Activated CD4-positive, alpha-beta T cell treated with anti-CD3 and anti-CD28 coated beads, Interleukin-2, amount 10 ng/mL, durations not matched to agents 7 days and 5 days (primary cell): ENCODE measurements around the gene PER2. TPM values are rescaled to one million over a fixed set of nuclear protein-coding genes. Genes with fewer than 3 reads are reported as not detected.

Experiments used
- CTCF ChIA-PET: fragments of 350-600 bp; sonication (Branson Sonifier 250); formaldehyde crosslinking; loops from one replicate; lab custom pipeline; 2021; ENCODE audit warnings: antibody characterized with exemption; lab: Charles Lee
- POLR2A ChIA-PET: fragments of 350-600 bp; sonication (Branson Sonifier 250); formaldehyde crosslinking; loops from one replicate; lab custom pipeline; 2021; ENCODE audit warnings: antibody characterized with exemption; lab: Charles Lee
- DNase-seq: peaks from one replicate; pipeline ENCODE4 v3.0.0-alpha.2; 2020
- H3K27ac Mint-ChIP-seq: one replicate; pipeline ENCODE4 v1.8.0; 2021; ENCODE audit warnings: mild to moderate bottlenecking, moderate library complexity, mixed read lengths
- H3K27me3 Mint-ChIP-seq: one replicate; pipeline ENCODE4 v1.8.0; 2021; ENCODE audit warnings: mixed read lengths
- H3K36me3 Mint-ChIP-seq: one replicate; pipeline ENCODE4 v1.8.0; 2021; ENCODE audit warnings: low read depth, mixed read lengths
- H3K4me1 Mint-ChIP-seq: one replicate; pipeline ENCODE4 v1.8.0; 2021; ENCODE audit warnings: mixed read lengths
- H3K4me3 Mint-ChIP-seq: one replicate; pipeline ENCODE4 v1.8.0; 2021; ENCODE audit warnings: mild to moderate bottlenecking, moderate library complexity, mixed read lengths
- H3K9me3 Mint-ChIP-seq: one replicate; pipeline ENCODE4 v1.8.0; 2021; ENCODE audit warnings: mixed read lengths
- total RNA-seq, 2 experiments: library from RNA; stranded (reverse); gene quantifications; one replicate each; pipeline ENCODE4 v1.2.3, GENCODE V29; 2021

PER2 gene
- total RNA-seq, 2 experiments from 2014 or later = 11.8 to 13.1 TPM

DNA sequence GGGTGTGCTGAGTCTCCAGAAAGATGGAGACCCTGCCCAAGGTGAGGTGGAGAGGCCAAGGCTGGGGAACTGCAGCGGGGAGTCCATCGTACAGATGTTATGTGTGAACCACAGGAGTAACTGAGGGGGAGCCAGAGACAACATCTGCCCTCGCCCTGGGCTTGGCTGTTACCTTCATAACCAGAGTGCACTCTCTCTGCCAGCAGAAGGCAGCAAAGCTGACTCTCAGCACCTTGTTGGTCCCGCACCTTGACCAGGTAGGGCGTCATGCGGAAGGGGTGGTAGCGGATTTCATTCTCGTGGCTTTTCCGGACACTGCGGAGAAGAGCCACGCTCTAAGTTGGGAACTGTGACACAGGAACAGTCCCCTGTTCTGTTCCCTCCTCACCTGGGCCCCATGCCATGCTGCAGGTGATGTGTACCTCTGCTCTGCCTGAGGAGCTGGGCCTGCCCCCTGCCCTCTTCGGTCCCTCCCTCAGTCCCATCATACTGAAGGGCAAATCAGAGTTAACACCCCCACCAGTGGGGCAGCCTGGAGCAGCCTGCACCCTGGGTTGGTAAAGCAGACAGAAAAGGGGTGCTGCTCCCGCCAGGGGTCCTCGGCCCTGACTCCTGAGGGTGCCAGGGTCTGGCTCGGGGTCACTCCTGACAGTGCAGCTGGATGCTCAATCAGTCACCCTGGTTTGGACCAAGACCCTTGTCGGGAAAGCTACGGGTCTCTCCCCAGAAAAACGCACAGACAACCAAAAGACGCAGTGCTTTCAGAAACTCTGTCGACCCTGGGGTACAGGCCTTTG, 20.3 kb downstream of the PER2 start:
- Mint-ChIP-seq H3K27me3 (no peaks in the 10 kb centered on the region), H3K4me3 (no peak overlapping the region), H3K36me3 (peaks cover 5% of the 10 kb centered on the region), H3K9me3 (no peaks in the 10 kb centered on the region), H3K4me1 (peaks cover 6% of the 10 kb centered on the region), H3K27ac (no peak overlapping the region)
- ChIA-PET POLR2A (no interaction called here), CTCF (no interaction called here)
- no peak for DNase-seq

DNA sequence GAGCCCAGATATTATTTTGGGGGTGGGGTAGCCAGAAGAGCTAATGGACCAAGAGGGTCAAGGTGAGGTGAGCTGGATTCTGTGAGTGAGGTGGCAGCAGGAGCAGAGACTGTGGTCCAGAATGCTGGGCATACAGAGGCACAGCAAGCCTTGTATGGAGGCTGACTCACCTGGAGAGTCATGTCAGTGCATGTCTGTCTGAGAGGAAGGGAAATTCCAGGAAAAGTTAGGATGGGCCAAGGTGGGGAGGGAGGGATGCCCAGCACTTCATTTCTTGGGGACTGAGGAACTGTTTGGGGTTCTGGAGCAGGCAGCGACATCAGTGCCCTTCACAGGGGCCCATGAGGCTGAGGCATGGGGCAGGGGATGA, 21.1 kb downstream of the PER2 start:
- Mint-ChIP-seq H3K4me1 (peaks cover 6% of the 10 kb centered on the region), H3K27me3 (no peaks in the 10 kb centered on the region), H3K4me3 (no peak overlapping the region), H3K27ac (no peak overlapping the region), H3K9me3 (no peaks in the 10 kb centered on the region), H3K36me3 (peaks cover 3% of the 10 kb centered on the region)
- ChIA-PET POLR2A (no interaction called here), CTCF (interaction anchor here (0.6 kb wide), 1 partner anchor 1901 kb away, joined by 3 read pairs; no protein-coding TSS in a partner anchor)
- no peak for DNase-seq

DNA sequence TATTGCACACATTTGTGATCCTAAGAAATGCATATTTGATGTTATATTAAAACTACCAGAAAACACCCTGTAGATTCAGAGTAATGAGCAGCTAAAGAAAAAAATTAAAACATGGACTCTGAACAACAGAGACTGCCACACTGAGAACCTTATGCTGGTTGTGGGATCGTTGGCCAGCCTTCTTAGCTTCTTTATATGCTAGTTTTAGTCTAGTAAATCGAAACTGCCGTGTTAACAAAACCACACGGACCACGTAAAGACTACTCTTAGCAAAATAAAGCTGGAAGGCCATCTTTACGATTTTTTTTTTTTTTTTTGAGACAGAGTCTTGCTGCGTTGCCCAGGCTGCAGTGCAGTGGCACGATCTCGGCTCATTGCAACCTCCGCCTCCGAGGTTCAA, 22.8 kb downstream of the PER2 start:
- no peaks in the 10 kb centered on the region for H3K9me3 Mint-ChIP-seq
- H3K36me3 Mint-ChIP-seq = peaks cover 3% of the 10 kb centered on the region
- H3K27ac Mint-ChIP-seq = no peak overlapping the region
- peaks cover 6% of the 10 kb centered on the region for H3K4me1 Mint-ChIP-seq
- POLR2A ChIA-PET = no interaction called here
- H3K27me3 Mint-ChIP-seq = no peaks in the 10 kb centered on the region
- CTCF ChIA-PET = interaction anchor here (1.1 to 1.3 kb wide), 2 partner anchors 21 to 407 kb away, joined by 3 read pairs; no protein-coding TSS in a partner anchor
- no peak overlapping the region for H3K4me3 Mint-ChIP-seq
- DNase-seq = no peak

GRCh38 chr2:238264072-238264460, 24.3 kb downstream of the PER2 start:
- POLR2A ChIA-PET = no interaction called here
- CTCF ChIA-PET = interaction anchor here (0.5 to 2.5 kb wide), 12 partner anchors 9 to 692 kb away, joined by 3 to 9 read pairs (median 3); partner anchors contain the start of gene ERFE
- Mint-ChIP-seq H3K9me3 (no peaks in the 10 kb centered on the region), H3K36me3 (peaks cover 6% of the 10 kb centered on the region), H3K4me3 (no peak overlapping the region), H3K27me3 (no peaks in the 10 kb centered on the region), H3K4me1 (peaks cover 17% of the 10 kb centered on the region), H3K27ac (no peak overlapping the region)
- DNase-seq = no peak

DNA sequence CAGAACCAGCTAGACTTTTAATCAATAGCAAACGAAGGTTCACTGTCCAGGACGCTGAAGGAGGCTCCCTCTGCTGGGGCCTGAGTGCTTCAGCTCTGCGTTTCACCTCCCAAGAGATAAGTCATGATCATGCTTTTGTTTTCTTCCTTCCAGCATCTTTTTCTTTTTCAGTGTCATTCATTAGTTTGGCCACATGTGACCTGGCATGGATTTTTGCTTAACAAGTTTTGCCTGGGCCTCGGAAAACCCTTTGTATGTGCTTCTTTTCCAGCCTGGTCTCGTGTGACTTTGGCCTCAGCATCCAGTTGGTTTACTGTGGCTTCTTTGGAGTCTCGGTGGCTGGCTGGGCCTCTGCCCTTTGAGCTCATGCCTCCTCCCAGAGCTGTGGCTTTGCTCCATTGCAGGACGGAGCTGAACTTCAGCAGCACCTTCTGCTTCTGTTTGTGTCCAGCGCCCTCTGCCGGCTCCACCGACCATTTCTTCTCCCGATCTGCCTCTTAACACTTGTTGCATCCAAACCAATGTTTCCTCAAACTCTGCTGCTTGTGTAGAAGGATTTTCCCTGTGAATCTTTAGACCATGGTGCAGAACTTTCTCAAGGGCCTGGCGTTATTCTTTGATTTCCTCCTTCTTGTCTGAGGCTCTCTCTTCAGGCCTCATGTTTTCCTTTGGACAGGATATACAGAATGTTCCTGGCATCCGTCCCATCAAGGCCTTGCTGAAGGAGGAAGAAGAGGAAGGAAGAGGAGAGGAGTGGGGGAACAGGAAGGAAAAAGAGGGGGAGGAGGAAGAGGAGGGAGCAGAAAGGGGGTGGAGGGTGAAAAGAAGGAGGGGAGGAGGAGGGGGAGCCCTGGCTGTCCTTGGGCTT, 25.0 kb downstream of the PER2 start:
- H3K36me3 Mint-ChIP-seq = peaks cover 6% of the 10 kb centered on the region
- H3K27ac Mint-ChIP-seq = no peak overlapping the region
- ChIA-PET POLR2A (no interaction called here), CTCF (interaction anchor here (0.6 to 2.5 kb wide), 19 partner anchors 9 to 405 kb away, joined by 3 to 9 read pairs (median 3); partner anchors contain the start of gene ERFE)
- peaks cover 17% of the 10 kb centered on the region for H3K4me1 Mint-ChIP-seq
- DNase-seq = peak; percentile 85
- no peaks in the 10 kb centered on the region for H3K9me3 Mint-ChIP-seq
- H3K27me3 Mint-ChIP-seq = no peaks in the 10 kb centered on the region
- H3K4me3 Mint-ChIP-seq = no peak overlapping the region

GRCh38 chr2:238262496-238263122, 25.8 kb downstream of the PER2 start:
- peaks cover 17% of the 10 kb centered on the region for H3K4me1 Mint-ChIP-seq
- H3K9me3 Mint-ChIP-seq = no peaks in the 10 kb centered on the region
- ChIA-PET POLR2A (no interaction called here), CTCF (interaction anchor here (0.6 to 2.5 kb wide), 17 partner anchors 9 to 404 kb away, joined by 3 to 9 read pairs (median 3); partner anchors contain the start of gene ERFE)
- H3K27ac Mint-ChIP-seq = no peak overlapping the region
- no peak for DNase-seq
- H3K4me3 Mint-ChIP-seq = no peak overlapping the region
- no peaks in the 10 kb centered on the region for H3K27me3 Mint-ChIP-seq
- H3K36me3 Mint-ChIP-seq = peaks cover 6% of the 10 kb centered on the region

- Mint-ChIP-seq H3K4me3 (no peak overlapping the region), H3K36me3 (peaks cover 2% of the 10 kb centered on the region), H3K27ac (no peak overlapping the region), H3K9me3 (no peaks in the 10 kb centered on the region), H3K4me1 (peaks cover 17% of the 10 kb centered on the region), H3K27me3 (no peaks in the 10 kb centered on the region)
- ChIA-PET POLR2A (no interaction called here), CTCF (interaction anchor here (0.6 to 1.4 kb wide), 2 partner anchors 29 to 40 kb away, joined by 3 read pairs; no protein-coding TSS in a partner anchor)
- no peak for DNase-seq
Observed at GRCh38 chr2:238261718-238262375, 26.6 kb downstream of the PER2 start.

DNA sequence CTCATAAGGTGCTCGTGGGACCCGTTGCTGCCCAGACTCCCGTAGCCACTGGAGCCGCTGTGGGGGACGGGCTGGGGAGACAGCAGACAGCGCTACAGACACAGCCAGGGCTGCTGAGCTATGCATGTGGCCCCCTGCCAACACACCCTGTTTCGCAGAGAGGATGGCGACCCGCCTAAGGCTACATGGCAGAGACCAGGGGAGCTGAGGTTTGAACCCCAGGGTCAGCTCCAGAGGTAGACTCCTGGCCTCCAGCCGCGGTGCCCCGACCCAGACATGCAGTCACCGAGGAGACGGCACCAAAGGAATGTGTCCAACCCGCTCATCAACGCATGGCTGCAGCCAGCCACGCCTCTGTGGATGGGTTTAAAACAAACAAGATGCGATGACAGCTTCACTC, 27.5 kb downstream of the PER2 start:
- ChIA-PET POLR2A (interaction anchor here (0.5 kb wide), 1 partner anchor 38 kb away, joined by 3 read pairs; no protein-coding TSS in a partner anchor), CTCF (interaction anchor here (1.0 to 1.7 kb wide), 2 partner anchors 14 to 93 kb away, joined by 3 to 4 read pairs; no protein-coding TSS in a partner anchor)
- no peak for DNase-seq
- Mint-ChIP-seq H3K36me3 (peaks cover 4% of the 10 kb centered on the region), H3K4me1 (peaks cover 17% of the 10 kb centered on the region), H3K27ac (no peak overlapping the region), H3K9me3 (no peaks in the 10 kb centered on the region), H3K27me3 (no peaks in the 10 kb centered on the region), H3K4me3 (no peak overlapping the region)

- H3K27ac Mint-ChIP-seq = peak overlapping the region; percentile 60
- no peaks in the 10 kb centered on the region for H3K9me3 Mint-ChIP-seq
- no peak overlapping the region for H3K4me3 Mint-ChIP-seq
- H3K27me3 Mint-ChIP-seq = no peaks in the 10 kb centered on the region
- ChIA-PET POLR2A (no interaction called here), CTCF (interaction anchor here (0.6 to 1.7 kb wide), 5 partner anchors 14 to 883 kb away, joined by 3 to 4 read pairs (median 3); no protein-coding TSS in a partner anchor)
- peaks cover 4% of the 10 kb centered on the region for H3K36me3 Mint-ChIP-seq
- DNase-seq = peak; percentile 20
- H3K4me1 Mint-ChIP-seq = peaks cover 17% of the 10 kb centered on the region
Observed at GRCh38 chr2:238259061-238260020, 29.1 kb downstream of the PER2 start.

- ChIA-PET CTCF (interaction anchor here (1.2 kb wide), 1 partner anchor 17 kb away, joined by 4 read pairs; no protein-coding TSS in a partner anchor), POLR2A (no interaction called here)
- Mint-ChIP-seq H3K27me3 (no peaks in the 10 kb centered on the region), H3K36me3 (peaks cover 4% of the 10 kb centered on the region), H3K27ac (no peak overlapping the region), H3K9me3 (no peaks in the 10 kb centered on the region), H3K4me3 (no peak overlapping the region), H3K4me1 (peaks cover 12% of the 10 kb centered on the region)
- no peak for DNase-seq
Observed at GRCh38 chr2:238257786-238258700, 30.4 kb downstream of the PER2 start.
